ENCODE data around the gene FOXN3. TPM values are rescaled to one million over a fixed set of nuclear protein-coding genes. Genes with fewer than 3 reads are reported as not detected.

FOXN3 gene
- total and polyA plus RNA-seq, 10 of the 15 experiments (the other 5 are each of a cell fraction or from before 2014, with no cell fraction given), result 4.5 to 68.9 (median 29.7) TPM

DNA sequence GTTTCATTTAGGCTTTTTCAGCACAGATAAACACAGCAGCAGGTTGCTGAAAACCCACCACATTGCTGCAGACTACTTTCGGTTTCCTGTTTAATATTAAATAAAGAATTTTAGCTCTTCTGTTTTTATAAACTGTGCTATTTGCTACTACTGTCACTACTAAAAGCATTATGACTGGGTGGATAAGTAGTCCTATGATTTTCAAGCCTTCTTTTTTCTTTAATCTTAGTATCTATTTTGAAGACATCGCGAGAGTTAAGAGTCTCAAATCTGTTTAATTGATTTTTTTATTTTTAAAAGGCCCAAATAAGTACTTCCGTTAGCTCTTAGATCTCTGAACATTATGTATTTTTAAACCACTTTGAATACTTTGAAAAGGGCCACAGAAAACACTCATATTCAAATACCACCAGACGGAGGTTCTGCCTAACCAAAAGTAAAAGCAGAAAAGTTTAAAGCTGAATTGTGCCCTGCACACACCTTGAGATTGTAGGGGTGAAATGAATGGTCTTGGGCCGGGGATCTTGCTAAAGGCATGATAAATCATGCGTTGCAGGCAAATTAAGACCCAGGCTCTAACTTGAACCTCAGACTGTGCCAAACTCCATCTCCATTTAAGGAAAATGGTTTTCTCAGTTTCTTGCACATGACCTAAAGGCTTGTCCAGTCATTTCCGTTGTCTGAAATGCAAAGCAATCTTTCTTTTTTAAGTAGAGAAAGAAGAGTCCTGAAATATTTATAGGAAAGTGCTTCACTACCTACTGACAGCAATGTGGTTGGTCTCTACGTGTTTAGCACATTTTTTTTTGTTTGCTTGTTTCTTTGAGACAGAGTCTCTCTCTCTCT, 13.6 kb upstream of the FOXN3 start (continued):
- TF ChIP-seq, protein P1, sequence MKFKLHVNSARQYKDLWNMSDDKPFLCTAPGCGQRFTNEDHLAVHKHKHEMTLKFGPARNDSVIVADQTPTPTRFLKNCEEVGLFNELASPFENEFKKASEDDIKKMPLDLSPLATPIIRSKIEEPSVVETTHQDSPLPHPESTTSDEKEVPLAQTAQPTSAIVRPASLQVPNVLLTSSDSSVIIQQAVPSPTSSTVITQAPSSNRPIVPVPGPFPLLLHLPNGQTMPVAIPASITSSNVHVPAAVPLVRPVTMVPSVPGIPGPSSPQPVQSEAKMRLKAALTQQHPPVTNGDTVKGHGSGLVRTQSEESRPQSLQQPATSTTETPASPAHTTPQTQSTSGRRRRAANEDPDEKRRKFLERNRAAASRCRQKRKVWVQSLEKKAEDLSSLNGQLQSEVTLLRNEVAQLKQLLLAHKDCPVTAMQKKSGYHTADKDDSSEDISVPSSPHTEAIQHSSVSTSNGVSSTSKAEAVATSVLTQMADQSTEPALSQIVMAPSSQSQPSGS (IDR thresholded peaks at IDR 0.05; ENCODE audit: low read length), result peak; percentile 91
- TF ChIP-seq FOXK2 (IDR thresholded peaks at IDR 0.05) (no peak), DPF2 (IDR thresholded peaks at IDR 0.05) (peak; percentile 69), RFX5 (IDR thresholded peaks at IDR 0.05; ENCODE audit: low read depth, low read length) (no peak), ATF7 (IDR thresholded peaks at IDR 0.05; ENCODE audit: low read depth) (peak; percentile 85), PAX5 (IDR thresholded peaks at IDR 0.05; ENCODE audit: borderline replicate concordance, low read depth, low read length) (peak; percentile 95), POU2F2 (IDR thresholded peaks at IDR 0.05; ENCODE audit: borderline replicate concordance, low read depth, low read length) (peak; percentile 95), ZNF217 (IDR thresholded peaks at IDR 0.05) (peak; percentile 93; the same call in 1 of the 2 replicates), MYC (IDR thresholded peaks at IDR 0.05; ENCODE audit: insufficient read depth, insufficient read length, insufficient replicate concordance, low read length, severe bottlenecking) (no peak), ZNF24 (IDR thresholded peaks at IDR 0.05) (0 out of 2 replicates have a peak, but pooled peaks have one; percentile 45), BACH1 (IDR thresholded peaks at IDR 0.05; ENCODE audit: borderline replicate concordance) (peak; percentile 21; the same call in 1 of the 2 replicates), MTA2 (IDR thresholded peaks at IDR 0.05; ENCODE audit: low read depth) (peak; percentile 89), BHLHE40 (IDR thresholded peaks at IDR 0.05; ENCODE audit: borderline replicate concordance in 1 of 2, low read depth in 2 of 2, low read length in 1 of 2) (peak; percentile 97 to 99), ZZZ3 (IDR thresholded peaks at IDR 0.05; ENCODE audit: control insufficient read depth, insufficient read length, low read depth) (no peak), ASH2L (IDR thresholded peaks at IDR 0.05; ENCODE audit: borderline replicate concordance, low read depth) (no peak), EED (IDR thresholded peaks at IDR 0.05; ENCODE audit: low read depth) (peak; percentile 84), STAT1 (conservative IDR thresholded peaks at IDR 0.05) (no peak), YY1 (IDR thresholded peaks at IDR 0.05; ENCODE audit: low read depth, low read length) (peak; percentile 23; the same call in 1 of the 2 replicates)
- TF ChIP-seq, protein P2, sequence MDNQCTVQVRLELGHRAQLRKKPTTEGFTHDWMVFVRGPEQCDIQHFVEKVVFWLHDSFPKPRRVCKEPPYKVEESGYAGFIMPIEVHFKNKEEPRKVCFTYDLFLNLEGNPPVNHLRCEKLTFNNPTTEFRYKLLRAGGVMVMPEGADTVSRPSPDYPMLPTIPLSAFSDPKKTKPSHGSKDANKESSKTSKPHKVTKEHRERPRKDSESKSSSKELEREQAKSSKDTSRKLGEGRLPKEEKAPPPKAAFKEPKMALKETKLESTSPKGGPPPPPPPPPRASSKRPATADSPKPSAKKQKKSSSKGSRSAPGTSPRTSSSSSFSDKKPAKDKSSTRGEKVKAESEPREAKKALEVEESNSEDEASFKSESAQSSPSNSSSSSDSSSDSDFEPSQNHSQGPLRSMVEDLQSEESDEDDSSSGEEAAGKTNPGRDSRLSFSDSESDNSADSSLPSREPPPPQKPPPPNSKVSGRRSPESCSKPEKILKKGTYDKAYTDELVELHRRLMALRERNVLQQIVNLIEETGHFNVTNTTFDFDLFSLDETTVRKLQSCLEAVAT (IDR thresholded peaks at IDR 0.05), result peak; percentile 69; the same call in 1 of the 2 replicates
- TF ChIP-seq, protein P3, sequence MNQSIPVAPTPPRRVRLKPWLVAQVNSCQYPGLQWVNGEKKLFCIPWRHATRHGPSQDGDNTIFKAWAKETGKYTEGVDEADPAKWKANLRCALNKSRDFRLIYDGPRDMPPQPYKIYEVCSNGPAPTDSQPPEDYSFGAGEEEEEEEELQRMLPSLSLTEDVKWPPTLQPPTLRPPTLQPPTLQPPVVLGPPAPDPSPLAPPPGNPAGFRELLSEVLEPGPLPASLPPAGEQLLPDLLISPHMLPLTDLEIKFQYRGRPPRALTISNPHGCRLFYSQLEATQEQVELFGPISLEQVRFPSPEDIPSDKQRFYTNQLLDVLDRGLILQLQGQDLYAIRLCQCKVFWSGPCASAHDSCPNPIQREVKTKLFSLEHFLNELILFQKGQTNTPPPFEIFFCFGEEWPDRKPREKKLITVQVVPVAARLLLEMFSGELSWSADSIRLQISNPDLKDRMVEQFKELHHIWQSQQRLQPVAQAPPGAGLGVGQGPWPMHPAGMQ (IDR thresholded peaks at IDR 0.05; ENCODE audit: borderline replicate concordance), result no peak
- TF ChIP-seq, protein P4, sequence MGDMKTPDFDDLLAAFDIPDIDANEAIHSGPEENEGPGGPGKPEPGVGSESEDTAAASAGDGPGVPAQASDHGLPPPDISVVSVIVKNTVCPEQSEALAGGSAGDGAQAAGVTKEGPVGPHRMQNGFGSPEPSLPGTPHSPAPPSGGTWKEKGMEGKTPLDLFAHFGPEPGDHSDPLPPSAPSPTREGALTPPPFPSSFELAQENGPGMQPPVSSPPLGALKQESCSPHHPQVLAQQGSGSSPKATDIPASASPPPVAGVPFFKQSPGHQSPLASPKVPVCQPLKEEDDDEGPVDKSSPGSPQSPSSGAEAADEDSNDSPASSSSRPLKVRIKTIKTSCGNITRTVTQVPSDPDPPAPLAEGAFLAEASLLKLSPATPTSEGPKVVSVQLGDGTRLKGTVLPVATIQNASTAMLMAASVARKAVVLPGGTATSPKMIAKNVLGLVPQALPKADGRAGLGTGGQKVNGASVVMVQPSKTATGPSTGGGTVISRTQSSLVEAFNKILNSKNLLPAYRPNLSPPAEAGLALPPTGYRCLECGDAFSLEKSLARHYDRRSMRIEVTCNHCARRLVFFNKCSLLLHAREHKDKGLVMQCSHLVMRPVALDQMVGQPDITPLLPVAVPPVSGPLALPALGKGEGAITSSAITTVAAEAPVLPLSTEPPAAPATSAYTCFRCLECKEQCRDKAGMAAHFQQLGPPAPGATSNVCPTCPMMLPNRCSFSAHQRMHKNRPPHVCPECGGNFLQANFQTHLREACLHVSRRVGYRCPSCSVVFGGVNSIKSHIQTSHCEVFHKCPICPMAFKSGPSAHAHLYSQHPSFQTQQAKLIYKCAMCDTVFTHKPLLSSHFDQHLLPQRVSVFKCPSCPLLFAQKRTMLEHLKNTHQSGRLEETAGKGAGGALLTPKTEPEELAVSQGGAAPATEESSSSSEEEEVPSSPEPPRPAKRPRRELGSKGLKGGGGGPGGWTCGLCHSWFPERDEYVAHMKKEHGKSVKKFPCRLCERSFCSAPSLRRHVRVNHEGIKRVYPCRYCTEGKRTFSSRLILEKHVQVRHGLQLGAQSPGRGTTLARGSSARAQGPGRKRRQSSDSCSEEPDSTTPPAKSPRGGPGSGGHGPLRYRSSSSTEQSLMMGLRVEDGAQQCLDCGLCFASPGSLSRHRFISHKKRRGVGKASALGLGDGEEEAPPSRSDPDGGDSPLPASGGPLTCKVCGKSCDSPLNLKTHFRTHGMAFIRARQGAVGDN (IDR thresholded peaks at IDR 0.05), result no peak
